DMS153 (cell line): Measurements from ENCODE around the gene CCL18.
"Not testable (repeated sequence)": the region's sequence is repeated elsewhere in the genome, so short reads cannot be mapped to it uniquely, and the experiment has no call there.

Experiments used
- DNase-seq: peaks from one replicate; lab custom pipeline; 2025; lab: John Stamatoyannopoulos, UW

Gene CCL18

DNA sequence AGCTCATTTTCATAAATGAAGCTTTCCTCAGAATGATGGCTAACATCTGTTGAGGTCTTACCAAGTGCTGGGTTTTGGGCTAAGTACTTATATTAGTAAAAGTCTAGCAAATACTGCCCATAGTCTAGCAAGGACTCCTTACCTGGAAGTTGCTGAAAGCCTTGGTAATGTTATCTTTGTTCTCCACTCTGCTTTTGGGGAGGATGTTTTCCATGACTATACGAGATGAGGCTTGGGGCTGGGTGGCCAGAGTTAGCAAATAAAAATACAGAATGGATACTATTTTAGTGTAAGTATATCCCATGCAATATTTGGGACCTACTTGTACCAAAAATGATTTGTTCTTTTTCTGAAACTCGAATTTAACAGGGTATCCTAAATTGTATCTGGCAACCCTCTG is 7.7 kb downstream of the CCL18 start:
- DNase-seq = no peak

DNA sequence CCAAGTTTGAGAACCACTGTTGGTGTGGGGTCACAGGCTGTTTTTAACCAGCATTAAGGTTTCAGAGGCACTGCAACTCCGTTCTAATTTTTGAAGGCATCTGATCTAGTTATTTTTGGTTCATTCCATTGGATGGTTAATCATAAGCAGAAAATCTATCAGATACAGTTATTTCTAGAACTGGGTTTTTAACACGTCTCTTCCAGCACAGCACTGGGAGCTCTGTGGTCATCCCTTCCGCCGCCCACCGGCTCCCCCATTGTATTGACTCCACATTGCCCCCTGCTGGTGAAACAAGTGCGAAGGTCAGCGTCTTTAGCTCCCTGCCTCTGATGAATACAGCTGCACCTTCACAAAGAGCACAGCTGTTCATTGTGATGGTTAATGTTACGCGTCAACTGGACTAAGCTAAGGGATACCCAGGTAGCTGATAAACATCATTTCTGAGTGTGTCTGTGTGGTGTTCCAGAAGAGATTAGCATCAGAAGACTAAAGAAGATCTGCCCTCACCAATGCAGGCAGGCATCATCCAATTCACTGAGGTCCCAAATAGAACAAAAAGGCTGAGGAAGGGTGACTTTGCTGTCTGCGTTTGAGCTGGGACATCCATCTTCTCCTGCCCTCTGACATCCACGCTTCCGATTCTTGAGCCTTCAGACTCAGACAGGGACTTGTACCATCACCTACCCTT is 8.5 kb downstream of the CCL18 start:
- peak; percentile 2 for DNase-seq

DNA sequence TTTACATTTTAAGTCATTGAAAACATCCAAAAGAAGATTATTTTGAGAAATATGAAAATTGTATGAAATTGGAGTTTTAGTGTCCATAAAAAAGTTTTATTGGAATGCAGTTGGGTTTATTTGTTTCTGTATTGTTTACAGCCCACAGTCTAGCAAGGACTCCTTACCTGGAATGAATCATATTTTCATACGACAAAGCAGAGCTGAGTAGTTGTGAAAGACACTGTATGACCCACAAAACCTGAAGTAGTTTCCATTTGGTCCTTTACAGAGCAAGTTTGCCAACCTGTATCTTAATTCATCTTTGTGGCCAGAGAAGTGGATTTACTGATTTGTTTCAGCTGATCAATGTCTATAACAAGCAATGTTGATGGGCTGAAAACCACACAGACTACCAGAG is 10.3 kb downstream of the CCL18 start:
- DNase-seq = no peak

DNA sequence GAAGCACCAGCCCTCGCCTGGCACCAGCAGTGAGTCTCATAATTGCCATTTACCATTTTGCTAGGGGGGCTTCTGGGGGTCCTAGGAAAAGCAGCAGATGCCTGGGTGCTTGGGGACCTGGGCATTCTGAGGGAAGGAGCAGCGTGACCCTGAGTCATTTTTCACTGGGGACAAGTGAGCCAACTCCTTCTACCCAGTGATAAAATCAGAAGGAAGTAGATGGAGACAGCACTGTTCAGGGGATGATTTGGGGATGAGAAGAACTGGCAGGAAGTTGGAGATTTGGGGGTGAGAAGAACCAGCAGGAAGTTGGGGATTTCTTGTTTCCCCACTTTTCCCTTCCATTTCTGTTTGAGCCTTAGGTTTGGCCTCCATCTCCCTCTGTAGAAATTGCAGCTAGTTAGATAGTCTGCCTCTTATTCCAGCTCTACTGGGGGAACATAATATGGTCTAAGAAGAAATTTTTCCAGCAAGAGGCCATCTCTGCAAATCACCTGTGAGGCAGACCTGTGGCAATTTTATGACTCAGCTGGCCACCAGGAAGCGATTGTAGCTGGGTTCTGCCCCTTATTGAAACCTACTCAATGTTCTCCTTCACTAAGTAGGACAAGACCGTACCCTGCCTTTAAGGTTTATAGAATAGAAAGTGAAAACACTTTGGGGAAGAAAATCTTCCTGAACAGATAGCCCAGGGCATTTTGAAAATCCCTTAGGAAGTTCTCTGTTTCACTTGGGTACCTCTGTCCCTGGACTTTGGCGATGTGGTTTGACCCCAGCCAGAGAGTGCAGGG is 17.8 kb downstream of the CCL18 start:
- DNase-seq = not testable (repeated sequence)

DNA sequence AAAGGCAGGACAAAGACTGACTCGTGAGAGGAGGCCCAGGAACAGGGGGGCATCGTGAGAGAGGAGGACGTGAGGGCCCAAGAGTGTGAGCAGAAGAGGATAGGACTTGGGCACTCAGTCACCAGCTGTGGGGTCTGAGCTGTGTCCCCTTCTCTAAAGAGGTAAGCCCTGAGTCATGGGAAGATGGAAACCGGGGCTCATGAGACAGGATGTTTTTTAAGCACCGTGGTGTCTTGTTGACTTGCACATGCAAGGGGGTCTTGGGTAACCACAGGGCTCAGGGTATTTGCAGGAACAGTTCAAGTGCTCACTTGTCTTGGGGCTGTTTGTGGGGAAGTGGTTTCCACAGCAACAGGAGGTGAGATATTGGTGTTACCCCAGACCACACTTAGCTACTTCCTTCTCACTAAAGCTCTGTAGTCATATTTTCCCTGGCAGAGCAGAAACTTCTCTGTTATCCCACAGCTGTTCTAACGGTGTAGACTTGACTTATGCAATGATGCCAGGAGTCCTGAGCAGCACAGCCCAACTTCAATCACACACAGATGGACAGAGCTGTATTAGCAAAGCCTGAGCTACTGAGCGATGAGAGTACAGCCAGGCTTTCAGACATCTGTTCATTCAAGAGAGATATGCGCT is 18.5 kb downstream of the CCL18 start:
- DNase-seq = not testable (repeated sequence)

GRCh38 chr17:36083691-36084090 is 19.6 kb downstream of the CCL18 start:
- not testable (repeated sequence) for DNase-seq

GRCh38 chr17:36085765-36086164 is 21.7 kb downstream of the CCL18 start:
- DNase-seq = no peak

DNA sequence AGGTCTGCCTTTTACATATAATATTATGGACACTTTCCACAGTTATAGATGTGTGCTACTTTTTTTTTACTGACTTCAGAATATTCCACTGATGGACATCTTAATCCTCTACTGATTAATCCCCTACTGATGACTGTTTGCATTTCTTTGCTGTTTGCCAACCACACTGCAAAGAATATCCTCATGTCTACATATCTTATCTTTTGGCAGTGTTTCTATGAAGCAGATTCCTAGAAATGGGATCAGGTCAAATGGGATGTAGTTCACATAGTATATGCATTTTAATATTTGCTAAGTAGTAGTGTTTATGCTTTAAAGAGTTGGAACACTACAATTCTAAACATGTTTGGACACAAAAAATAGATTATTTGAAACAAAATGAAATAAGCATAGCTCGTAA is 22.7 kb downstream of the CCL18 start:
- no peak for DNase-seq

DNA sequence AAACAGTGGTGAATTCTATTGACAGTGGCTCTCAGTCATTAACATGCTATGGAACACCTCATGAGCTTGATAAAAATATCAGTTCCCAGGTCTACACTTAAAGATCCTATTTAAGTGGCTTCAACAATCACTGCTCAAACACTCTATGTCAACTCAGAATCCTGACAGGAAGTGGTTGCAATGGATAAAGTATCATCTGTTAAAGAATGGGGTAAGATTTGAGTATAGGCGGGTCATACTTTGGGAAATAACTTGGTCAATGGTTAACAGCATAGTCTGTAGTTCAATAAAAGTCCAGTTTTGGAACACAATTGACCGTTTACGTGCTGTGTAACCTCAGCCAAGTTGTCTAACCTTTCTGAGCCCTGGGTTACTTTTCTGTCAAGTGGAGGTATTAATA is 23.4 kb downstream of the CCL18 start:
- not testable (repeated sequence) for DNase-seq

- DNase-seq = not testable (repeated sequence)
These were observed 24.0 kb downstream of the CCL18 start for GRCh38 chr17:36087897-36088572.

- no peak for DNase-seq
These were observed 24.7 kb downstream of the CCL18 start for GRCh38 chr17:36088670-36089338.

DNA sequence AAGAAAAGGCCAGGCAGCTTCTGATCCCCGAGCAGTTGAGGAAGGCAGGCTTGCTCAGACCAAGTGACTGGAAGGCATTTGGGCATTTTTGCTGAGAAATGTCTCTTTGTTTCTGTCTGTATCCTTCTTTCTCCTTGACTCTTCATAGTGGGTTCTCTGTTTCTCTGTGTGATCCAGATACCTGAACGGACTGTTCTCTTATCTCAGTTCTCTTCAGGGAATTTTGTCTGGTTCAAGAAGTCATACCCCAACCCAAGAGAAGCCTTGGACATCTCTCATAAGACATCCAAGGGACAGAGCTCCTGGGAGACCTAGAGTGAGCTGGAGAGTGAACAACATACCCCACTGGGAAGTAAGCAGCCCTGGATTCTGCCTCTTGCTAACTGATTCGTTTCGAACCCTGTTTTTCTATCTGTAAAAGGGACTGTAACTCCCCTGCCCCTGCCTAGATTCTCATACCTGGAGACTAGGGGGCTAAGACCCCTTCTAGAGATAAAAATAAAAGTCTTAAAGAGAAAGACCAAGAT is 25.3 kb downstream of the CCL18 start:
- no peak for DNase-seq

- DNase-seq = no peak
These were observed 26.1 kb downstream of the CCL18 start, which contains the start of gene CCL3 for GRCh38 chr17:36089888-36090836. Gene CCL3 (minus strand): TSS chr17:36090143. CDS start chr17:36090058, 85 bp downstream.

DNA sequence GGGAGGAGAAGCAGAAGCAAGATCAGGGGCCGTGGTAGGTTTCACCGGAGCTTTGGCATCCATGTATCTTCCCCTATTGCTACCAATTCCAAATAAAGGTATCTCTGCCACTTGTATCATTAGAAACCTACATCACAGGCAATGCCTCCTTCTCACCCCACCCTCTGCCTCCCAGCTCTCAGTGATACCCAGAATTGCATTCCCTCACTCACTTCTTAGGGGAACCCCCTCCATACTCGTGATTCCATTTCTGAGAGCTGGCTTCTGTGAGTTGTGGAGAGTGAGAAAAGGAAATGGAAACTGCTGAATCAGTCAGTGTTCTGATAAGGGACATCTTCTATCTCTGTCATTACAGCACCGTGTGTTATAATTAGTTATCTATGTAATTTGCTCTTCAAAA is 28.2 kb downstream of the CCL18 start:
- DNase-seq = no peak

- not testable (repeated sequence) for DNase-seq
These were observed 28.6 kb downstream of the CCL18 start for GRCh38 chr17:36092715-36093114.

- DNase-seq = no peak
These were observed 30.2 kb downstream of the CCL18 start for GRCh38 chr17:36094232-36094631.

- no peak for DNase-seq
These were observed 30.7 kb downstream of the CCL18 start for GRCh38 chr17:36094746-36095145.

- DNase-seq = no peak
These were observed 31.9 kb downstream of the CCL18 start for GRCh38 chr17:36095992-36096391.

- not testable (repeated sequence) for DNase-seq
These were observed 34.9 kb downstream of the CCL18 start for GRCh38 chr17:36099004-36099403.

- DNase-seq = not testable (repeated sequence)
These were observed 39.4 kb downstream of the CCL18 start, which contains the start of gene CCL4 for GRCh38 chr17:36103401-36103975. Gene CCL4 (plus strand): TSS chr17:36103827. CDS start chr17:36103906, 79 bp downstream.
